ENCODE measurements around the gene KRT2.

GRCh38 chr12:52691076-52691840 lies 39.2 kb upstream of the KRT2 start:
- TF ChIP-seq CTCF (IDR thresholded peaks at IDR 0.05) (no peak), POLR2A (IDR thresholded peaks at IDR 0.05) (no peak)
